GM18508 (cell line): Measurements from ENCODE around the gene SEPTIN12.

ENCODE experiments used
- ATAC-seq: cut with Tn5 transposase; IDR thresholded peaks from one replicate; pipeline ENCODE4 v1.9.1; 2021; ENCODE audit warnings: moderate number of reproducible peaks; ENCODE audit not compliant: insufficient read depth, unreplicated experiment

SEPTIN12 gene, protein sequence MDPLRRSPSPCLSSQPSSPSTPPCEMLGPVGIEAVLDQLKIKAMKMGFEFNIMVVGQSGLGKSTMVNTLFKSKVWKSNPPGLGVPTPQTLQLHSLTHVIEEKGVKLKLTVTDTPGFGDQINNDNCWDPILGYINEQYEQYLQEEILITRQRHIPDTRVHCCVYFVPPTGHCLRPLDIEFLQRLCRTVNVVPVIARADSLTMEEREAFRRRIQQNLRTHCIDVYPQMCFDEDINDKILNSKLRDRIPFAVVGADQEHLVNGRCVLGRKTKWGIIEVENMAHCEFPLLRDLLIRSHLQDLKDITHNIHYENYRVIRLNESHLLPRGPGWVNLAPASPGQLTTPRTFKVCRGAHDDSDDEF

DNA sequence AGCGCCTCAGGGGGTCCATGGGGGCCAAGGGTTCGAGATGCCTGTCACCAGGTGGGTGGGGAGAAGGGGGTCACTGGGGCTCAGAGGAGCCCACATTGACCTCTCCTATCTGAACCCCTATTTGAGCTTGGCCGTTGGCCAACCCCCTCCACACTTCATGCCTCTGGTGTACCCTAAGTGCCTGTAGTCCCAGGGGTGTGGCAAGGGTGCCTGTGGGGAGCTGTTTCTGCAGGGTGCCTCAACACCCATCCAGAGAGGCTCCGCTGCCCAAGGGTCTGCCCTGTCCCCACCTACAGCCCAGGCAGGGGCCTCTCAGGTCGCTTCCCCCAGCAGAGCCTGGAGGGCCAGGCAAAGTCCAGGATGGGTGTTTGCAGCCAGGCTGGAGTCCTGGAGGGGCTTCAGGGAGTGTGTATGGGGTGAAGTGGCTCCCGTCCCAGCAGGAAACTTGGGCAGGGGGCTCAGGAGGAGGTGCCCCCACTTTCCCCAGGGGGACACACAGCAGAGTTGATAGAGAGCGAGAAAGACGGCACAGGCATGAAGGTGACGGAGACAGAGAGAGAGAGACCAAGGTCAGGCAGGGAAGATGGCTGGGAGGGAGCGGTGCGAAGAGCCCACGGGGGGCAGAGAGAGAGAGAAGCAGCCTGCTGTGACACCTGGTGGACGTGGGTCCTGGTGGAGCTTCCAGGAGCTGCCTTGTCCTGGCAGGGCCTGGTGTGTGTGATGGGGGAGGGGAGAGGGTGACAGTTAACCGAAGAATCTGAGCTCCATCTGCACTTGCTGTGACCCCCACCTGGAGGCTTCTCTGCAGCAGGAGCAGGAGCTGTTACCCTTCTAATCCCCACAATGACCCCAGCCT lies at the start of gene SEPTIN12:
TSS of gene SEPTIN12 (minus strand) at position 719 of the 856 bp plus-strand sequence. CDS start at position 19, 700 bp downstream.
- no peak for ATAC-seq

DNA sequence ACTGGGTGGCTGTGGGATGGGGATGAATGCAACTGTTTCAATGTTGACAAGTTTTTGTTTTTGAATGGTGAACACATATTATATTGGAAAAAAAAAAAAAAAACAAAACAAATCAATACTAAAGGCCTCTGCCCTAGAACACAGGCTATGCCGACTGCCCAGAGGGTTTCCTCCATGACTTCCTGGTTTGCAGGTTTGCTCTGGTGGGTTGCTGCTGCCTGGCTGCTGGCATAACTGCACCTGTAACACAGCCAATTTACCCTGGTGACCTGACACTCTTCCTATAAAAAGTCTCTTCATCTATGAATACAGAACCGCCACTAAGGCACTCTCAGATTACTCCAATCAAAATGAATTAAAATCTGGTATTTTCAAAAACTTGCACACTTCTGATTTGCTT lies 48.6 kb upstream of the SEPTIN12 start:
- ATAC-seq = no peak

DNA sequence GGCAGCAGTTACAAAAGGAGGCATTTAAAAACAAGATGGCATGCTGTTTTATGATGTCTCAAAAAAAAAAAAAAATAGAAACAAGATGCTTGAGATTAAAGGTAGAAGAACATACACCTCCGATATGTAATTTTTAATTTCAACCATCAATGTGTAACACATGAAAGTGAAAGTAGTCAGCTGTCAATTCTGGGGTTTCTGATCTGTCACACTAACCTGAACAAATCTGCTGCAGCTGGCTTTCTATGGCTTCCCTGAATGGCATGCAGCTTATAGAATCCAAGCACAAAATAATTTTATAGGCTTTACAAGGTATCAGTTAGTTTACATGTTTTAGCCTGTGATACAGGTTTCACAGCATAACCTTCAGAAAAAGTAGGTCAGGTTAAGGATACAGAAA lies 45.4 kb upstream of the SEPTIN12 start:
- no peak for ATAC-seq

DNA sequence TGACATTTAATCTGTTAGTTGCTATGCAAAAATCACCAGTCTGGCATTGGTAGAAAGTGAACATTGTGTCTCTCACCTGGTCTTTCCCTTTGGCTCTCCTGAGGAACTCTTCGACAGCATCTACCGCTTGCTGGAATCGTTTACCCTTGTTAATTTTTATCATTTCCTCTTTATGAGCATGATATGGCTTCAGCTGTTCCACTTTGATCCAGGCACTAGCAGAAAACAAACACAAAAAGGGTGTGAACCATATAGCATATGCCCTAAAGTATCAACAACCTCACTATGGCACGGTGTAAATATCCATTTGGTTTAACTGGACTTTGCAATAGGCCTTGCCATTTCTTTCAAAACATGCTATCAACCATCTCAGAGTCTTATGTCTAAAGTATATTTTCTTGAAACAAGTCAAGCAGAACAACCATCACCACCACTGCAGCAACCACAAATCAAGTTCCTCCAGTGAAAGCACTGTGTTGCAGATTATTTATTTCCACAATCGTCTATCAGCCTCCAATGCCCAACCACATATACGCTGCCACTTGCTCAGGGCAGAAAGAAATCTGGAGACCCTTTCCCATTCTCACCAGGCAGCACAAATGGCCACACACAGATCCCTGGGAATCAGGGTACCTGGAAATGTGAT lies 44.7 kb upstream of the SEPTIN12 start:
- no peak for ATAC-seq

DNA sequence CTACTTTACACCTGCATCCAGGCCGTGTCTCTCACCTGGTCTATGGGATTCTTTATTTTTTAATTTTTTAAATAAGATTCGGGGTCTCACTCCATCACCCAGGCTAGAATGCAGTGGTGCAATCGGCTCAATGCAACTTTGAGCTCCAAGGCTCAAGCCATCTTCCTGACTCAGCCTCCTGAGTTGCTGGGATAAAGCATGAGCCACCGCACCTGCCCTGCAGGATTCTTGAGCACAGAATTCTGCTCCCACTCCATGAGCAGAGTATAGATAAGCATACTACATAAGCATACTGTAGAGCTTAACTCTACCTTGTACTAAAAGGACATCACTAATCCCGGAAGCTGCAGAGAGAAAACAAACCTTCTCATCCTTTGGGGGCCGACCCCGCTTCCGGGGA lies 43.5 kb upstream of the SEPTIN12 start:
- no peak for ATAC-seq

DNA sequence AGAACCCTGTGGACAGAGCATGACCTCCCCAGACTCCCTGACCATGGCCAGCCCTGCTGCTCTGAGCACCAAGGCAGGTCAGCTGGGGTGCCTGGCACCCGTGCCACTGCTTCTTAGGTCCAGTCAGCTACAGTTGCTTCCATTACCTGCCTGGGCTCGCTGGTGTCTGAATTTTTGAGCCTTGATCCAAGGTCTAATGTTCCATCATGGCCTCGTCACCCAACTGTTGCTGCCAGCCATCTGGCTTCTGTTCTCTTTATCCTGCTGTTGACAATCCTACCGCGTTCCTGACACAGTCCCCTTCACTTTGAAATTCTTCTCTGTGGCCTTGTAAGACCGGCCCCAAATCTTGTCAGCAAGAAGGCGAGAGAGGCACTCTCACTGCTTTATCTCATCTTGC lies 42.3 kb upstream of the SEPTIN12 start:
- ATAC-seq = no peak

DNA sequence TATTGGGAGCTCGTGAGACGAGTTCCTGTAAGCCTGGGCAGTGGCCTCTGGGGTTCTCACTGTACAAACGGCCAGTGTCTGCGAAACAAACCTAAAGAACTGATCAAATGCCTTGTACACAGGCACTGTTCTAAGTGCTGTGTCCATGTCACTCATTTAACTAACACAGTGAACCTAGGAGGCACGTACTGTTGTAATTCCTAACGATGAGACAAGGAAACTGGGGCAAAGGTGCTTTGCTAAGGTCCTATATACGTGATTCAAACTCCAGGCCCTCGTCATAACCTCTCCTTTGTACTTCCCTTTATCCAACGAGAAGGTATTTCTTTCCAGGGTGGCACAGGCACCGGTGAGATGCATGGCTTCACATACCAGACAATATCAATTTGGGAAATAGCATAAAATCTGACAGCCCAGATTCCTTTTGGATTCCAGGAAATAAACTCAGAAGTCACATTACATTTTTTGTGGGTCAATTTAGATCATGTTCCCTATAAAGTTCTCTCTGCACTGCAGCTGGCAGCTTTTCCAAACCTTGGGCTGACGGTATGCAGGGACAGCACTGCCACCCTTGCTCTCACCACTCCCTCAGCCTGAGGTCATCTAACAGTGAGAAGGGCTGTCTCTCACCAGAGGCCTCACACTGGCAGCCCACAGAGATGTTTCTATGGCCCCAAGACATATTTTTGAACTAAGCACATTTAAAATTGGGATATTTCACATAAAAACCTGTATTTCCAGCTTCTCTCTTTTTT lies 40.6 kb upstream of the SEPTIN12 start:
- ATAC-seq = no peak

DNA sequence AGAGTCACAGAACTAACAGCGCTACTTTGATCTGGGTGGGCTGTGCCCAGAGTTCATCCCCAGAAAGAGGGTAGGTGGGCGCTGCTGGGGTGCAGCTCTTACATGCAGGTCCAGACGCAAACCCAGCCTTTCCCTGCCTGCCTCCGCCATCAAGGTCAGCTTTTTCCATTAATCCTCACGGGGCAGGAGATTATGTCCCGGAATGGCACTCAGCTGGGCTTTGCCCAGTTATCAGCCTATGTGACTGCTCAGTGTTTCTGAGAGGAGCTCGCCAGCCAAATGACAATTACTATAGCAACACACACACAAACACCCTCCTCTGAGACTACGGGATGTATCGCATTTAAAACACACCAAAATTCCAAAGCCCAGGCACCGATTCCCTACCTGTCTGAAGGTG lies 38.8 kb upstream of the SEPTIN12 start:
- ATAC-seq = no peak

DNA sequence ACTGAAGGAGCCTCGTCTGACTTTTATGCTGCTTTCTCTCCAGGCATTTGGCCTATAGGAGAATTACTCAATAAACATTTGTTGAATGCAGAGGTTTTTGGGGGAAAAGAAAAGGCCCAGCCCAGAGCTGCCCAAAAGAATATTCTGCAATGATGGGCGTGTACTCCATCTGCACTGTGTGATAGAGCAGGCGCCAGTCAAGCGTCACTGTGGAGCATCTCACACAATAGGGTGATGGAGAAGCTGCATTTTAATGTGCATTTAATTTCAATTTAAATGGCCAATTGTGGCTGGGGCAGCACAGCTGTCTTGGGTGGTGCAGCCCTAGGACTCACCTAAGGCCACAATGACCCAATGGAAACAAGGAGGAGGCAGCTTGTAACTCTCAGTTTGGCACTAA lies 38.4 kb upstream of the SEPTIN12 start:
- ATAC-seq = no peak

DNA sequence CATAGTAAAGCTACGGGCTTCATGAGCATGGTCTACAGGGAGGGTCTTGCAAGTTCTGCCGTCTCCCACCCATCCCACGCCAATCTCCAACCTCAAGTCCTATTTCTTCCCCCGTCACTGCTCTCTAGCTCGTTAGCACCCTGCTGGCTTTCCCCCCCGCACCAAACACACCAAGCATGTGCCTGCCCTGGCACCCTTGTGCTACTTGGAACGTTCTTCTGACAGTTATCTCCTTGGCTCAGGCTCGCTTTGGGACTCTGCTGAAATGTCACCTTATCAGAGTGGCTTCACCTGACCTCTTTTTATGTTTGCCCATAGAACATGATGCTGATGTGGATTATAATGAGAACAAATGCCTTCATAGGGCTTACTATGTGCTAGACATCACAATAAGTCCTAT lies 37.1 kb upstream of the SEPTIN12 start:
- ATAC-seq = no peak

DNA sequence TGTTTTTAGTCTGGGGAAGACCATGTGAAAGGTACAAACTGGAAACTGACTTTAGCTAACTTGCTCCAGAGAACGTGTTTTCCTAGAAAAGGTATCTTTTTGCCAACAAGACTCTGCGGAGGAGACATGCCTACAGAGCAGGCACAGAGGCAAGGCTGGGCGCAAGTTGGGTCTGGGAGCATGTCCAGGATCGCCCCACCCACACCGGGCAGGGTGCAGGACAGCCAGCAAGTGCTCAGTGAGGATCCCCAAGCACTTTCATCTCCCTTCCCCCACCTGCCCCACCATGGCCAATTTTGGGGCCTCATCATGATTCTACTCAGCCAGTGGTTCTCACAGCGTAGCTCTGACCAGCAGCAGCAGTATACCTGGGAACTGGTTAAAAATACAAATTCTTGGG lies 32.5 kb upstream of the SEPTIN12 start:
- ATAC-seq = no peak

DNA sequence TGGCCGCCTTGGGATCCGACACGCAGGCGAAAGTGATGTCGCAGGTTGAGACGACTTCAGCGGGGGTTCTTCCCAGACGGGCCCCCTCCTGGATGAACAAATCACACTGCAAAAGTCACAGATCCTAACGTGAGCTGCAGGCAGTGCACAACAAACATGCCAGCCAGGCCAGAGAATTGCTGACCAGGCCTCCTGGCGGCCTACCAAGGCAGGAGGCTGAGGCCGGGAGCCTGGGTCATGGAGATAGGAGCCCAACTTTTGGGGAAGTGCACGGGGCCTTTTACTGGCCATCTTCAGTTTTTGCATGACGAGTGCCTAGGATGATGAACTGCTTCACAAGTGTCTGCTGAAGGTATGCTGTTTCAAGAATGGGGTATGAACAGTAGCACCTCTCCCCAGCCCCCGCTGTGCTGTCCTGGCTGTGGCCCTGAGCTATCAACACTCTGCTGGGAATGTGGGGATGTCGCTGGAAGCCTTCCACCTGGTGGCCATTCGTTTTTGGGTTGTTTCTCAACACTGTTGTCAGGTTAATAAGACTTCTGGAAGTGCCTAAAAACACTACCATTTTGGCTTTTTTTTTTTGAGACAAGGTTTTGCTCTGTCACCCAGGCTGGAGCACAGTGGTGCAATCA lies 26.5 kb upstream of the SEPTIN12 start:
- no peak for ATAC-seq

DNA sequence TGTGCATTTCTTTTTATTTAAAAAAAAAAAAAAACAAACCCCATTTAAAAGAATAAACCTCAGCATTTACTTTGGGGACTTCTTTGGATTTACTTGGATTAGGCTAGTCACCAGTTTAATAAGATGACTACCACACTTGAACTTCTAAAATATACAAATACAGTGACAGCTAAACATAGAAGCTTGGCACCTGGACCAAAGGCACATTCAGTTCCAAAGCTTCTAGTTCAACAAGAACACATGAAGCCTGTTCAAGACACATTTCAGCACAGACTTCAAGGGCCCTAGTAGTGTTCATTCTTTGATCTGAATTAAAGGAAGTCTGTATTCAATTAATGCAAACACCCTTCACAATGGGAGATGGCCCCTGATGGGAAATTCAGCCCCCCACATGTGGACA lies 25.9 kb upstream of the SEPTIN12 start:
- ATAC-seq = no peak

DNA sequence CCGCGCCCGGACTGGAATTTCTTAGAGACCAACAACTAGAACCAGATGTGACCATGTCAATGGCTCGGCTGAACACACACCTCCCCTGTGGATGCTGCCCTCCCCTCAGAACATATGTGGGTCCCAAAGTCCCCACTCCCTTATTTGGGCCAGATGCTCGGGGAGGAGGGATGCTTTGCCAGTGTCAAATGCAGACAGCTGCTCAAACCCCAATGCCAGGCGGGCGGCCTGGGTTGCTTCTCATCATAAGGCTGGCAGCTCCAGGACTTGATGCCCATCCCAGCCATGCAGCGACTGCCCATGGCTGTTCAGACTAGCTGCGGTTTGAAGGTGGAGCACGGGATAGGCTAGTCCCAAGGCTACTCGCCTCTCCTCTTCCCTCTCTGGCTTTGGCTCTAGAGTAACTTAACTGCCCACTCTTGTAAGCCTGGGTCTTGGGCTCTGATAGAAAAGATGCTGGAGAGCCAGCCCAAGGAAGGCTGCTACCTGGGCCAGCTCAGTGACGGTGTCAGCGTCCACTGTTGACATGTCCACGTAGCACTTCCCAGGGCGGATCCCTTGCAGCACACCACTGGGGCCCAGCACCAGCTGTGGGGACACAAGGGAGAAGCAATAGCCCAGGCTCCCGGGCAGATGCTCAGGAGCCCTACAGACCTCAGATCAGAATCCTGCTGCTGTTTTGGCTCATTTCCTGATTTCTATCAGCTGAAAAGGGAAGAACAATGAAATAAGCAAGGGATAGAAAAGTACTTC lies 25.3 kb upstream of the SEPTIN12 start:
- ATAC-seq = no peak

DNA sequence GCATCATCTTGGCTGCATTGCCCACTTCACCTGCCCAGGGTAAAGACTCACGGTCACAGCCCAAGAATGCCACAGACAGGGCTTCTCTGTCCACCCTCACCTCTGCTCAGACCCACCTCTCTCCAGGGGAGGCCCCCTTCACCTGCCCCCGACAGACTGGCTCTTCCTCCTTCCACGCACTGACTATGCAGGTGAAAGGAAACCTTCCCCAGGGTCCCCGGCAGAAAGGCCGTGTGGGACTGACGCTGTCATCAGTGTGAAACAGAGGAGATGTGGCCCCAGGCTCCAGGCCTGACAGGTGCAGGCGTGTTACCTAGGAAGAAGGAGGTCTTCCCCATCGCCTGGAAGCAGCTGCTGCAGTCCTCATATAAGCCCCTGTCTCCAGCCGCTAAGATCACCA lies 23.6 kb upstream of the SEPTIN12 start:
- ATAC-seq = no peak

DNA sequence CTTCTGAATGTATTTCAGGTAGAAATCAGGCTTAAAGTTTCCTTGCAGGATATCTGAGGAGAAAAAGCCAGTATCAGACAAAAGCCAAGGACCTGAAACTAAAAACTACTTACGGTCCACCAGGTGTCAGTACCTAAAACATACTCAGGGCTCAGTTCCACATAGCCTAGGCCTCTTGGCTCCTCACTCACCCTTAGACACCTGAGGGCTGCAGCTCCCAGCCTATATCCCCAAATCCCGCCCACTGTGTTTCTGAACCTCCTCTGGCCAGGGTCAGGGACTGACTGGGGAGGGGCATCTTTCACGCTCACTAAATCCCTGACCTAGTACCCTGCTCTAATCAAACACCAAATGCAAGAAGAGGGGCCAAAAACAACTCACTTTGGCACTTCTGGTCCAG lies 23.1 kb upstream of the SEPTIN12 start:
- no peak for ATAC-seq

DNA sequence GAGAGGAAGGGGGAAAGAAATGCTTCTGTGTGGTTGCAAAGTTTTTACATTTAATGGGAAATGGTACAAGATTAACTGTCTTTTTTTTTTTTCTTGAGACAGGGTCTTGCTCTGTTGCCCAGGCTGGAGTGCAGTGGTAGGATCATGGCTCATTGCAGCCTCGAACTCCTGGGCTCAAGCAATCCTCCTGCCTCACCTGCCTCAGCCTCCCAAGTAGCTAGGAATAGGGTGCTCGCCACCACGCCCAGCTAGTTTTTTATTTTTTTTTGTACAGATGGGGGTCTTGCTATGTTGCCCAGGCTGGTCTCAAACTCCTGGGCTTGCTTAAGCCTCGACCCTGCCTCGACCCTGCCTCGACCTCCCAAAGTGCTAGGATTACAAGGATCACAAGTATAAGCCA lies 18.1 kb upstream of the SEPTIN12 start:
- no peak for ATAC-seq

DNA sequence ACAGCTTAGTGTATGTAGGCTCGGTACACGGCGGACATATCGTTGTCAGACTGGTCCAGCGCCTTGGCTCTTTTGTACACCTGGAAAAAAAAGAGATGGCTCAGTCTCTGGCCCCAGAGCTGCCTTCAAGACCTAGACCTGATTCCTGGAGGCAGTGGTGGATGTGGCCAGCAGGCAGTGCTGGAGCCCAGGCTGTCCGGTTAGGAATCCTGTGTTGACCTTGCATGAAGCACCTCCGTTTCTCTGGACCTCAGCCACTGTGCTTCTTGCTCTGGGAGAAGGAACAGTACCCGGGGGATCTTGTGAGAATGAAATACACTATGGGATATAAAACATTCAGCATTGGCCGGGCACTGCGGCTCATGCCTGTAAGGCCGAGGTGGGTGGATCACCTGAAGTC lies 17.1 kb upstream of the SEPTIN12 start:
- ATAC-seq = no peak
